Subcutaneous adipose tissue (tissue), 4 donors: ENCODE measurements around the gene PRPF31. TPM values are rescaled to one million over a fixed set of nuclear protein-coding genes. Genes with fewer than 3 reads are reported as not detected.

ENCODE experiments used
- CTCF ChIP-seq: fragments of 450-650 bp; IDR thresholded peaks from one replicate; pipeline ENCODE4 v1.5.1; 2016; ENCODE audit warnings: low read depth, mild to moderate bottlenecking, control low read depth, antibody characterized with exemption, moderate library complexity
- total RNA-seq, 4 donors: library from RNA; depleted of rRNA; stranded (reverse); fragments of >200 nt; gene quantifications; one replicate each; pipeline ENCODE4 v1.1.0, GENCODE V29; 2016

Gene PRPF31
- total RNA-seq, 4 donors from 2014 or later, result 26.6 to 43.6 (median 36.9) TPM

GRCh38 chr19:54180691-54181091 is 65.1 kb downstream of the PRPF31 start:
- TF ChIP-seq CTCF, result no peak

Other genes starting within 250 kb of the PRPF31 start
- gene MYADM, start 247.9 kb upstream of the PRPF31 start, total RNA-seq, result 10 to 100 TPM; 29.9 to 37.9 (median 34.7) TPM
- gene PRKCG, start 233.6 kb upstream of the PRPF31 start, total RNA-seq, result not detected
- gene CACNG7, start 206.5 kb upstream of the PRPF31 start, total RNA-seq, result not detected
- gene CACNG8, start 152.8 kb upstream of the PRPF31 start, total RNA-seq, result under 1 TPM in 1 of 4 donors, not detected in 3; under 0.01 TPM
- gene CACNG6, start 124.1 kb upstream of the PRPF31 start, total RNA-seq, result not detected
- gene VSTM1, start 51.9 kb upstream of the PRPF31 start, total RNA-seq, result not detected
- gene TARM1, start 34.4 kb upstream of the PRPF31 start, total RNA-seq, result not detected
- 10 to 100 TPM in 1 of 4 donors, 1 to 10 TPM in 2, under 1 TPM in 1; 0.75 to 21.9 (median 2.4) TPM for gene OSCAR, start 15.0 kb upstream of the PRPF31 start, total RNA-seq
- gene NDUFA3, start 12.9 kb upstream of the PRPF31 start, total RNA-seq, result 10 to 100 TPM in 3 of 4 donors, 1 to 10 TPM in 1; 9.5 to 89.8 (median 21.8) TPM
- gene TFPT, start 97 bp upstream of the PRPF31 start, total RNA-seq, result 10 to 100 TPM in 3 of 4 donors, 1 to 10 TPM in 1; 5.7 to 23.6 (median 16.6) TPM
- 10 to 100 TPM; 16.8 to 39.4 (median 23.3) TPM for gene CNOT3, start 22.0 kb downstream of the PRPF31 start, total RNA-seq
- gene LENG1, start 44.0 kb downstream of the PRPF31 start, total RNA-seq, result 10 to 100 TPM in 1 of 4 donors, 1 to 10 TPM in 3; 2.9 to 12.8 (median 5.2) TPM
- gene TMC4, start 57.4 kb downstream of the PRPF31 start, total RNA-seq, result 1 to 10 TPM in 2 of 4 donors, under 1 TPM in 1, not detected in 1; 0.17 to 2.4 (median 1.1) TPM
- 10 to 100 TPM in 3 of 4 donors, 1 to 10 TPM in 1; 8.8 to 36.7 (median 21.2) TPM for gene MBOAT7, start 73.8 kb downstream of the PRPF31 start, total RNA-seq
- gene TSEN34, start 75.6 kb downstream of the PRPF31 start, total RNA-seq, result 10 to 100 TPM; 13.5 to 49.7 (median 42.4) TPM
- 1,000 to 10,000 TPM; 1,278 to 2,474 (median 1,889) TPM for gene RPS9, start 85.1 kb downstream of the PRPF31 start, total RNA-seq
- 100 to 1,000 TPM in 1 of 4 donors, 10 to 100 TPM in 3; 16.0 to 156 (median 43.1) TPM for gene LILRB3, start 107.3 kb downstream of the PRPF31 start, total RNA-seq
- gene LILRA6, start 127.0 kb downstream of the PRPF31 start, total RNA-seq, result 10 to 100 TPM in 1 of 4 donors, 1 to 10 TPM in 3; 2.8 to 18.7 (median 9.1) TPM
- gene LILRB5, start 141.5 kb downstream of the PRPF31 start, total RNA-seq, result 10 to 100 TPM; 46.2 to 62.3 (median 54.8) TPM
- 10 to 100 TPM in 1 of 4 donors, 1 to 10 TPM in 3; 2.8 to 14.6 (median 7.6) TPM for gene LILRB2, start 165.4 kb downstream of the PRPF31 start, total RNA-seq
- 10 to 100 TPM in 1 of 4 donors, 1 to 10 TPM in 3; 3.1 to 23.3 (median 3.4) TPM for gene LILRA5, start 197.4 kb downstream of the PRPF31 start, total RNA-seq
- under 1 TPM in 1 of 4 donors, not detected in 3; 0.17 TPM for gene LILRA4, start 223.4 kb downstream of the PRPF31 start, total RNA-seq
- gene LAIR1, start 249.2 kb downstream of the PRPF31 start, total RNA-seq, result 10 to 100 TPM; 25.3 to 93.2 (median 47.6) TPM